KOPT-K1 (cell line): Measurements from ENCODE around the gene DDX51.

Source experiments
- H3K27ac ChIP-seq: fragments of 200-600 bp; sonication (generic); 2 replicates; pipeline ENCODE4 v1.5.1; 2016; ENCODE audit warnings: antibody characterized with exemption, mild to moderate bottlenecking, low read depth, low read length; ENCODE audit not compliant: poor library complexity, severe bottlenecking
- H3K36me3 ChIP-seq: fragments of 200-600 bp; sonication (generic); 2 replicates; pipeline ENCODE4 v1.5.1; 2017; ENCODE audit warnings: antibody characterized with exemption, mild to moderate bottlenecking, low read length, moderate library complexity; ENCODE audit not compliant: insufficient read depth
- H3K9me3 ChIP-seq: fragments of 200-600 bp; sonication (generic); 2 replicates; pipeline ENCODE4 v1.5.1; 2017; ENCODE audit warnings: antibody characterized with exemption, low read length, mild to moderate bottlenecking; ENCODE audit not compliant: insufficient read depth, poor library complexity, severe bottlenecking

Gene DDX51, protein sequence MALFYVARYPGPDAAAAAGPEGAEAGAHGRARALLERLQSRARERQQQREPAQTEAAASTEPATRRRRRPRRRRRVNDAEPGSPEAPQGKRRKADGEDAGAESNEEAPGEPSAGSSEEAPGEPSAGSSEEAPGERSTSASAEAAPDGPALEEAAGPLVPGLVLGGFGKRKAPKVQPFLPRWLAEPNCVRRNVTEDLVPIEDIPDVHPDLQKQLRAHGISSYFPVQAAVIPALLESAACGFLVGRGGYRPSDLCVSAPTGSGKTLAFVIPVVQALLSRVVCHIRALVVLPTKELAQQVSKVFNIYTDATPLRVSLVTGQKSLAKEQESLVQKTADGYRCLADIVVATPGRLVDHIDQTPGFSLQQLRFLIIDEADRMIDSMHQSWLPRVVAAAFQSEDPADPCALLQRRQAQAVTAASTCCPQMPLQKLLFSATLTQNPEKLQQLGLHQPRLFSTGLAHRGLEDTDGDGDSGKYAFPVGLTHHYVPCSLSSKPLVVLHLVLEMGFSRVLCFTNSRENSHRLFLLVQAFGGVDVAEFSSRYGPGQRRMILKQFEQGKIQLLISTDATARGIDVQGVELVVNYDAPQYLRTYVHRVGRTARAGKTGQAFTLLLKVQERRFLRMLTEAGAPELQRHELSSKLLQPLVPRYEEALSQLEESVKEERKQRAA

DNA sequence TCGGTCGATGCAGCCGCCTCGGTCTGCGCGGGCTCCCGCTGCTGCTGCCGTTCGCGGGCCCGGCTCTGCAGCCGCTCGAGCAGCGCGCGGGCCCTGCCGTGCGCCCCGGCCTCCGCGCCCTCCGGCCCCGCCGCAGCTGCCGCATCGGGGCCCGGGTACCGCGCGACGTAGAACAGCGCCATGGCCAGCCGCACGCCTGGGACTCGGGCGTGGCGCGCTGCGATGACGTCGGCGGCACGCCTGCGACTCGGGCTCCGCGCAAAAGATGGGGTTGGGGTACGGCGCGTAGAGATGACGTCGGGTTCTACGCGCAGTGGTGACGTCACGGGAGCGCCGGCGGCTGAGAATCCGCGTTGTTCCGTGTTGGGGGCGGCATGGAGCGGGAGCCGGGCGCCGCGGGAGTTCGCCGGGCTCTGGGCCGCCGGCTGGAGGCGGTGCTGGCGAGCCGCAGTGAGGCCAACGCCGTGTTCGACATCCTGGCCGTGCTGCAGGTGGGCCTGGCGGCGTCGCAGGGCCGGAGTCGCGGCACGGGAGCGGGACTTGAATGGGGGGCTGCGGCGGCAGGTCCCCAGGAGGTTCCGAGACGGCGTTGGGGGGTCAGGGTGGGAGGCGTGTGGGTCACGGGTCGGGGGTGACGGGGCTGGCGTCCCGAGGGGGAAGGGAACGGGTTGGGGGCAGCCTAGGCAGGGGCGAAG, at the start of gene DDX51, which contains the start of gene NOC4L:
DDX51 (minus strand) TSS at position 205 of the 695 bp plus-strand sequence; CDS start at position 182, 23 bp downstream.
NOC4L (plus strand) TSS at position 343 of the 695 bp plus-strand sequence; CDS start at position 375, 32 bp downstream.
- peaks cover 65% of the 10 kb centered on the region for H3K36me3 ChIP-seq
- peak within 1 kb of the TSS; percentile 70 for H3K27ac ChIP-seq
- H3K9me3 ChIP-seq: no peaks in the 10 kb centered on the region

DNA sequence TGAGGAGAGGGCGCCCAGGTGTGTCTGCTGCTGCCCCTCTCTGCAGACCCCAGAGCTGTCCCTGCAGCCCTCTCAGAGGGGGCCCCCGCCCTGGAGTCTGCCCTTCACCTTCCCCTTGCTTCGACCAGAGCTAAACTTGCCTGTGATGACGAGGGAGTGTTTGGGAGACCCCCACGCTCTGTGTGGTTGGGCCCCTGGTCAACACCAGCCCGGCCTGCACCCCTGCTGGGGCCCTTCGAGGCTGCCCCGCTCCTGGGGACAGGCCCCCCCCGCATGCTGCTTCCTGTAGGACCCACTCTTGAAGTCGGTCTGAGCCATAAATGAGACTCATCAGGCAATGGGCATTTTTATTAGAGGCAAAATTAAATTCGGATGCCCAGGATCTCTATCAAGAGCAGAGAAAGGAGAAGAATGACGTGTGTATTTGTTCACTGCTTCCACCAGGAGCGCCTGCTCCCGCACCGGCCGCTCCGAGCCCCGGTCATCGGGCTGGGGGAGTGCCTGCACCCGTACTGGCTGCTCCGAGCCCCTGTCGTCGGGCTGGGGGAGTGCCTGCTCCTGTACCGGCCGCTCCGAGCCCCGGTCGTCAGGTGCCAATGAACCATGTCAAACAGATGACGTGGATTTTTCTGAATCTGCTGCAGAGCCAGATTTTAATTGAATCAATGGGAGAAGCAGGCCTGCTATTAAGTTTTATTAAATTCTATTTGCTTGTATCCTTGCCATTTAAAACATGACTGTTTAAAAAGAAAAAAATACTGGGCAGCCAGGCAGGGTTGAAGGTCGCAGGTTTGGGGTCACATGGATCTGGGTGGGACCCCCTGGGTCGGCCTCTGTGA, 47.8 kb upstream of the DDX51 start:
- Histone ChIP-seq H3K27ac (no peak overlapping the region), H3K9me3 (peaks cover 13% of the 10 kb centered on the region), H3K36me3 (no peaks in the 10 kb centered on the region)

DNA sequence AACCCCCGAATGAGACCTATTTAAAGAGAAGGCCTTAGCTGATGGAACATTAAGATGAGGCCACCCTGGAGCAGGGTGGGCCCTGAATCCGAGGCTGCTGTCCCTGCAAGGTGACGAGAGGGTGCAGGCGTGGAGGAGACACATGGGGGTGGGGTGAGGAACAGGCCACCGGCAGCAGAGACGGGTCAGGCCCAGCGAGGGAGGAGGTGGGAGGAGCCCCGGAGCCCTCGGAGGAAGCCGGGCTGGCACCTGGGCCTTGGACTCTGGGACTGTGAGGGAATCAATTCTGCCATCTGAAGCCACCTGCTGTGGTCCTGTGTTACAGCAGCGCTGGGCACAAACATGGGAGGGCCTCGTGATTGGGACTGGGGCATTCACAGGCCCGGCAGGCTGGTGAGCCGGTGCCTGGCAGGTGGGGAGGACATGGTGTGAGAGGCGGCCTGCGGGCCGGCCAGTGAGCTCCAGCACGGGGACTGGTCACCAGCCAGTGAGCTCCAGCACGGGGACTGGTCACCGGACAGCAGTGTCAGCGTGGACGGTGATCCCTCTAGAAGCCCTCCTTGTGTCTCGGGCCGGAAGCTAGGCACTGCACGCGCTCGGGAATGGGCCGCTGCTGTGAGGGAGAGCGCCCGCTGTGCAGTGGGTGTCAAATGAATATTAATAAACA, 46.8 kb upstream of the DDX51 start:
- Histone ChIP-seq H3K9me3 (peaks cover 13% of the 10 kb centered on the region), H3K36me3 (no peaks in the 10 kb centered on the region), H3K27ac (no peak overlapping the region)

DNA sequence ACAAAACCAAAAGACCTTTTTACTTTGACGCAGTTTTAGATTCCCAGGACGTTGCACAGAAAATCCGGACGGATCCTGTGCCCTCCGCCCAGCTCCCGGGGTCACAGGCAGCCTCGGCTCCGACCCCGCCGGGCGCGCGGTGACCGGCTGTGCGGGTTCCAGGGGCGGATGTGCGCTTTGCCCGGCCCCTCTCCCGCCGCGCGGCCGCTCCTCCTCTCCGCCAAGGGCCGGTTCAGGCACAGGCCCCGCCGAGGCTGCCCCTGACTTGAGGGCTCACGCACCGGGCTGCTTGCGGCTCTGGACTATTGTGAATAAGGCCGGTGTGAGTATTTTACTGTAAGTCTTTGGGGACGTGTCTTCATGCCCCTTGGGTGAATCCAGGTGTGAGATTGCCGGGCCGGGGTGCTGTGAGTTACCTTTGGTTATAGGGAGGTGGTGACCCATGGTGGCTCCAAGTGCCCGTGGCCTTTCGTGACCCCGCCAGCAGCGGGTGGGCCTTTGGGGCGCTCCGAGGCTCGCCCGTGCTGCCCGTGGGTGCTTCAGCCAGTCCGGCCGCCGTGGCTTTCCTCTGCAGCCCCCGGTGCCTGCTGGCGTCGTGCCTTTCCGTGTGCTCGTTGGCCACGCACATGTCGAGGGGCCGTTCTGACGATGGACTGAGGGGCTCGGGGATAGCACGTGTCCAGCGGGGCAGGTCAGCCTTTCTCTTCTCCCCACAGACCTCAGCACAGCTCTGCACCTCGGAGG, 46.1 kb upstream of the DDX51 start:
- peaks cover 13% of the 10 kb centered on the region for H3K9me3 ChIP-seq
- H3K36me3 ChIP-seq: no peaks in the 10 kb centered on the region
- H3K27ac ChIP-seq: peak overlapping the region; percentile 52

DNA sequence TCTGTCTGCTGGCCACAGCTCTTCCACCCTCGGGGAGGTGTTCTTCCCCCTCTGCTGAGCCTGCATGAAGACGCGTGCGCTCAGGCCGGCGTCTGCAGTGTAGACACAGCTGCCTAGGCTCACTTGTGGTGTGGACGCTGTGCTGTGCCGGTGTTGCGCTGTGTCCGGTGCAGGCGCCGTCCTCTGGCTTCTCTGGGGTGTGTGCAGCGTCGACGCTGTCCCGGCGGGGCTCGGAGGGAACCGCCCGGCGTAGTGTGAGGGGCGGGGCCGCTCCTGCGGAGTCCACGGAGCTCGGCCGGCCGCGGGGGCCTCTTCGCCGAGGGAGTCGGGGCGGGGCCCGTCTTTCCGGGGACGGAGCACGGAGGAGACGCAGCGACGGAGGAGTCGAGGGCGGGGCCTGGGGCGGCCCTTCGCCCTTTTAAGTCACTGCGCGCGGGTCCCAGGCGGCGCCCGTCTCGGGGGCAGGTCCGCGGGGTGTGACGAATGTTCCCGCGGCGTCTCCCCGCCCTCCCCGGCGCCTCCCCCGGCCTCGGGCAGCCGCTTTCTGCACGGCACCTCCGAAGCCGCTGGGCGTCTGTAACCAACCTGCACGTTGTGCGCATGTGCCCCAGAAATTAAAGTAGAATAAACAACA, 45.4 kb upstream of the DDX51 start:
- H3K27ac ChIP-seq: peak overlapping the region; percentile 62
- H3K36me3 ChIP-seq: no peaks in the 10 kb centered on the region

DNA sequence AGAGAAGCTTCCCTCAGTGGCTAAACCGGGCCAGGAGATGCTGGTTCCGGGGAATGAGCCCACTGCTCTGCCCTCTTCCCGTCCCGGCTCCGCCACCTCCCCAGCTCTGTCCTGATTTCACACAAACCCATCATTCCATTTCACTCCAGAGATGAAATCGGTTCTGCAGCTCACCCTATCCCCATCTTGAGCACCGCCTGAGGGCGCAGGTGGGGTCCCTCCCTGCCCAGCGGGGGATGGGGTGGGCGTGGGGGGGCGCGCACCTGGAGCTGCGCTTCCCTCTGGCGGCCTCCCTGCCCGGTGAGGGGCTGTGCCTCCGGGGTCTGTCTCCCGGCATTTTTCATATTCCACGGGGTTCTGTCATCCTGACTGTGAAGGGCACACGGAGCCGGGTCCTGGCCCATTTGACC, 44.8 kb upstream of the DDX51 start:
- peaks cover 9% of the 10 kb centered on the region for H3K9me3 ChIP-seq
- no peaks in the 10 kb centered on the region for H3K36me3 ChIP-seq
- peak overlapping the region; percentile 62 for H3K27ac ChIP-seq

More for the DNA sequence above, 45.4 kb upstream of the DDX51 start:
- peaks cover 13% of the 10 kb centered on the region for H3K9me3 ChIP-seq

DNA sequence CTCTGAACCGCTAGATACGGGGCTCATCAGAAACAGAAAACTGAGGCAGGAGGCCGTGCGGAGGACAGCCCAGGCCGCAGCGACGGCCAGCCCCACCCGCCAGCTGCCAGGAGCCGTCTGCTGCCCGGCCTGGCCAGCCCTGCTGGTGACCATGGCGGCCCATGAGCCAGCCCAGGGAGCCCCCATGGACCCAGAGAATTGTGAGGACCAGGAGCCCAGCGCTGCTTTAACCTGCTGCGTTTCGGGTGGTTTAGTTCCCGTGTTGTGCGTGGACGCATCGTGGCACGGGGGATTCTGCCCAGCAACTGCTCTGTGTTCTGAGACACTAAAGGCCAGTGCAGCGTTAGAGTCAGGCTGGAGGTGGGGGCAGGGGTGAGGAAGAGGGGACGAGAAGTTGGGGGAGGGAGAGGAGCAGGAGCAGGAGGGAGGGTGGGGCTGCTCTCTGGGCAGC, 44.4 kb upstream of the DDX51 start:
- H3K9me3 ChIP-seq: peaks cover 5% of the 10 kb centered on the region

DNA sequence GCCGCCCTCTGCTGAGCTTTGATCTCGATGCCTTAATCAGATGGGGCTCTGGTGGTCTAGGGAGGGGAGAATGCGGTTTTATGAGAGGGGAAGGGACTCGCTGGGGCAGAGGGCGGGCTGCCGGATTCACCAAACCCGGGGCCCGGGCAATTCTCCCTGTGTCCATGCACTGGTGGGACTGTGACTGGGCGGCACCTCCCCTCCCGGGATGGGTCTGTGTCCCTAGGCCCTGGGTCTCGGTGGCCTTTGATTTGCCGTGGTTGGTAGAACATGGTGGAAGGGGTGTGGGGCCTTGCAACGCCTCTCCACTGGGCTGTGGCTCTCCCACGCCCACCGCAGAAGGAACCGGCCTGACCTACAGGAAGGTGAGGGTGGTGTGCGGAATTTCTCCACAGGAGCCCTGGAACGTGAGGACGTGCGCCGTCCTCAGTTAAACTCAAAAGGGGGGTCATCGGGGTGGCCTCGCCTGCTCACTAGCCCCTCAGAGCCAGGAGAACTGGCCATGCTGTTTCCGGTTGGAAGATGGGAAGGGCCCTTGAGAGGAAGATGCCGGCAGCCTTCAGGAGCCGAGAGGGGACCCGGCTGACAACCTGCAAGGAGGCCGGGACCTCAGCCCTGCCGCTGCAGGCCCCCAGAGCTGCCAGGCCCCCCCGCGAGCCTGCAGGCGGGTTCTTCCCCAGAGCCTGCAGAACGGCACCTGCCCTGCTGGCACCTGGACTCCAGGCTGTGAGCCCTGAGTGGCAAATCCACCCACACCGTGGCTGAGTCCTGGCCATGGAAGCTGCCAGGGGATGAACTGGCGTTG, 43.7 kb upstream of the DDX51 start:
- Histone ChIP-seq H3K36me3 (no peaks in the 10 kb centered on the region), H3K27ac (no peak overlapping the region), H3K9me3 (no peaks in the 10 kb centered on the region)

More for the DNA sequence above, 44.4 kb upstream of the DDX51 start:
- Histone ChIP-seq H3K27ac (peak overlapping the region; percentile 62), H3K36me3 (no peaks in the 10 kb centered on the region)

DNA sequence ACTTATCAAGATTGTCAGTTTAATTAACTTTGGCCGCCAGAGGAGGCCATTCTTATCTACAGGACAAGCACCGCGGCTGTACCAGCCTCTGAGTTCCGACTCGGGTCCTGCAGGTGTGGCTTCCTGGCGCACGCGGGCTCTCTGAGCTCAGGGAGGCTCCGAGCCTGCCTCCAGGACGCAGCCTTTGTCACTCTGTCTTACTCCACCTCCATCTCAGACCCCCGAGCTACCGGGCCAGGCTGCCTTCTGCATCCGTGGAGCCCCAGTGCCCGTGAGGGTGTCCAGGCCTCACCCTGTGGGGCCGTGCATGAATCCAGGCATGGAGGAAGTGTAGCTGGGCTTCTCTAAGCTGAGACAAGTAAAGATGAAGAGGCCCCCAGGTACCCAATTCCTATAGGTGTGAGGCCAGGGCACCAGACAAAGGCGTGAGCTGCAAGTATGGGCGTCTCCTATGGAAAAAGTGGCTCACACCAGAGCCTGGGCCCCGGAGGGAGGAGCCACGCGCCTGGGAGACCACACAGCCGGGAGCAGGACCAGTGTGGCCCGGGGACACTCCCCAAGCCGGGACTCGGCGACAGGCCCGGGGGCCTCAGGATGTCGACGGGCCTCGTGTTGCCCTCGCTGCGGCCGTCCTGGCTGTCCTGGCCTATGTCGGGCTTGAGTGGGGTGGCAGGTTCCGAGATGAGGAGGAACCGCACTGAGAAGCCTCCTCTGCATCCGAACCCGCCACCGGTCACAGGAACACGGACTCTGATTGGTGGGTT, 42.9 kb upstream of the DDX51 start:
- Histone ChIP-seq H3K9me3 (no peaks in the 10 kb centered on the region), H3K36me3 (no peaks in the 10 kb centered on the region), H3K27ac (peak overlapping the region; percentile 67)

DNA sequence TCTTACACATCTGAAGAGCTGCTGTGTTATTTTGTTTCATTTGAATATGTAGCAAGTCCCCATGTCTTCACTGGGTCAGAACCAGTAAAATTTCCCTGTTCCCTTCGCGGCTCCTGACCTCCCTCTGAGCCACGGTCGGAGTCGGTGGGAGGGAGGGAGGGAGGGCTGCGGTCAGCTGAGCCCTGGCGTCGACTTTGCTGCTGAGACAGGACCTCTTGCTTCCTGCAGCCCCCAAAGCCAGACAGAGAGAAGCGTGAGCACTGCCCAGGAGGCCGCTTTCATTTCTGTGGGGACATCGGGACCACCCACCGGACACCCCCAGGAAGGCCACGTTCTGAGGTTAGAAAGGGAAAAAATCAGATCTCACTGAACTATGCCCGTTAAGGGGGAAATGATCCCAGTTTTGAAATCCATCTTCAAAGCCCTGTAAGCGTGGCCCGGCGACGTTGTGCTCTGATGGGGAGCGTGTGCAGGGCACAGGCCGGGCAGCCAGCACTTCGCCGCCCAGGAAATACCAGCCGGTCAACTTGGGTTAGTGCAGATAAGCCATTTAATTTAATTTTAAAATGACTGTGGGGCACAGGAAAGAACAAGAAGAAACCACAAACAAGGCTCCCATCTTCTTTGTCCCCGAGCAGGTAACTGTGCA, 42.2 kb upstream of the DDX51 start:
- no peaks in the 10 kb centered on the region for H3K36me3 ChIP-seq
- H3K9me3 ChIP-seq: no peaks in the 10 kb centered on the region
- peak overlapping the region; percentile 67 for H3K27ac ChIP-seq

DNA sequence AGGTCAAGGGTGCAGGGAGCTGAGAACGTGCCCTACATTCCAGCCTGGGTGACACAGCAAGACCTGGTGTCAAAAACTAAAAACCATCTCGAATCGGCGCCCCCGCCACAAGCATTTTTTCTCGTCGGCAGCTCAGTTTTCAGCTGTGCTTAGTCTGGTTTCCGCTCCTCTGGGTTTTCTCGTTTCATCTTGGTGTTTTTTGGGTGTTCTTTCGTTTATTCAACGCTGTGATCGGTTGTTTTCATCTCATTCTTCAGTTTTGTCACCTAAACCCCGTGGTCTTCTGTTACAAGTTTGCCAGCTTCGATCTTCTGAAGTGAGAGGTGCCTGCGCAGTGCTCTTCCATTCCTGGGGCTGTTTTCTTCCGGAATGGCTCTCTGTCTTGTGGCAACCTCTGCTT, 41.6 kb upstream of the DDX51 start:
- Histone ChIP-seq H3K9me3 (no peaks in the 10 kb centered on the region), H3K36me3 (no peaks in the 10 kb centered on the region), H3K27ac (peak overlapping the region; percentile 67)
